GM18907 (cell line): Measurements from ENCODE around the gene ADGRD1.
"Not testable (repeated sequence)": the region's sequence is repeated elsewhere in the genome, so short reads cannot be mapped to it uniquely, and the experiment has no call there.

Source experiments
- ATAC-seq: cut with Tn5 transposase; IDR thresholded peaks from one replicate; pipeline ENCODE4 v1.9.1; 2021; ENCODE audit warnings: mild to moderate bottlenecking, moderate library complexity; ENCODE audit not compliant: unreplicated experiment

ADGRD1 gene

DNA sequence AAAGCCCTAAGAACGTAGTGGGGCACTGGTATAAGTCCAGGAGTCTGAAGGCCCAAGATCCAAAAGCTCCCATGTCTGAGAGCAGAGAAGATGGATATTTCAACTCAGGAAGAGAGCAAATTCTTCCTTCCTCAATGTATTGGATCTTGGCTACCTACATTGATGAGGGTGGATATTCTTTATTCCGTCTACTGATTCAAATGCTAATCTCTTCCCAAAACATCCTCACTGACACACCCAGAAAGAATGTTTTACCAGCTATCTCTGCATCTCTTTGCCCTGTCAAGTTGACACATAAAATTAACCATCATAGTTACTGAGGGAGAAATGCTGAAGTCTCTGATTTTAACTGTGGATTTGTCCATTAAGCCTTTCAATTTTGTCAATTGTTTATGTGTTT lies 16.6 kb upstream of the ADGRD1 start:
- ATAC-seq: no peak

DNA sequence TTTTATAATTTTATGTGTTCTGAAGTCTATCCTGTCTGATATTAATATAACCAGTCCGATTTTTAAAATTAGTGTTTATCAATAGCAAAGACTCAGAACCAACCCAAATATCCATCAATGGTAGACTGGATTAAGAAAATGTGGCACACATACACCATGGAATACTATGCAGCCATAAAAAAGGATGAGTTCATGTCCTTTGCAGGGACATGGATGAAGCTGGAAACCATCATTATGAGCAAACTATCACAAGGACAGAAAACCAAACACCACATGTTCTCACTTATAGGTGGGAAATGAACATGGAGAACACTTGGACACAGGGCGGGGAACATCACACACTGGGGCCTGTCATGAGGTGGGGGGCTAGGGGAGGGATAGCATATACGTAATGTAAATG lies 16.2 kb upstream of the ADGRD1 start:
- ATAC-seq: not testable (repeated sequence)

DNA sequence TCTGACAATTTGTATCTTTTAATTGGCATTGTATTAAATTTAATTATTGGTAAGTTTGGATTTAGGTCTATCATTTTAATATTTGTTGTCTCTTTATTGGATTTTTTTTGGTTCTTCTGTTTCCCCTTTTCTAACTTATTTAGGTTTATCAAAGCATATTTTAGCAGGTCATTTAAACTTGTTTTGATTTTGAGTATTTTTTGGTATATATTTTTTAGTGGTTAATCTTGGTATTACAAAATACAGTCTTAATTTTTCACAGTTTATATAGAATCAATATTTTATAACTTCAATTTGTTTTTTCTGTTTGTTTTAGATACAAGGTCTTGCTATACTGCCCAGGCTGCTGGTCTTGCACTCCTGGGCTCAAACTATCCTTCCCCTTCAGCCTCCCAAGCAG lies 15.5 kb upstream of the ADGRD1 start:
- ATAC-seq: no peak

DNA sequence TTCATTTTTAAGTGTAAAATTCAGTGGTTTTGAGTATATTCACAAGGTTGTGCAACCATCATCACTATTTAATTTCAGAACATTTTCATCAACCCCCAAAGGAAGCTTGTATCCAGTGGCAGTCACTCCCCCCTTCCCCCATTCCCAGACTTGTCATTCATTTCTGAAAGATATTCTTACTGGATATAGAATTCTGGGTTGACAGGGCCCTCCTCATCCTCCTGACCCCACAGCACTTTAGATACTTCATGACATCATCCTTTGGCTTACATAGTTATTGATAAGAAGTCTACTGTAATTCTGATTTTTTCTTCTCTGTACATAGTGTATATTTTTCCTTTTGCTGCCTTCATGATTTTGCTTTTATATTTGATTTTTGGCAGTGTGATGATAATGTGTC lies 8.8 kb upstream of the ADGRD1 start:
- no peak for ATAC-seq

DNA sequence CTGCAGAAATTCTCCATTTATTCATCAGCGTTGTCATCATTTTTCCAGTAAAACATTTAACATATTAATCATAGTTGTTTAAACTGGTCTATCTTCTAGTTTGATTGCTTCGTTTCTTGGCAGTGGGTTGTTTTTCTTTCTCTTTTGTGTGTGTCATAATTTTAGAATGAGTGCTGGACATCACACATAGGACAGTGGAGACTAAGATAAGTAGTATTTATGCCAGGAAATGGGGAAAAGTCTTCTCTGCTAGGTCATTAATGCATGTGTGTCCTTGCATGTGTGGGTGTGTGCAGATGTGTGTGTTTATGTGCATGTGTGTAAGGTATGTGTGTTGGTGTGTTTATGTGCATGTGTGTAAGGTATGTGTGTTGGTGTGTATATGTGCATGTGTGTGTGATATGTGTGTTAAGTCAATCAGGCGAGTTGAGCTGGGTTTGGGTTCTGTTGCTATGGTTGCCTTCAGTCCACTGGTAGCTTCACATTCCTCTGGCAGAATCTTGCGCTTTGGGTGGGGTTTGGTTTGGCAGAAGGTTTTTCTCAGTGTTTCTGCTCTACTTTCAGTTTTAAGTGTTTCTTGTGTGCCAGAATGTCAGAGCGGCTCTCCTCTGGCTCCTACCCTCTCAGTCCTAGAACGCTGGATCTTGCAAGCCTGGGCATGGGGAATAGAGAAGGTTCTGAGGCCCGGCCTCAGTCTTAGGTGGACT lies 7.8 kb upstream of the ADGRD1 start:
- ATAC-seq: no peak

DNA sequence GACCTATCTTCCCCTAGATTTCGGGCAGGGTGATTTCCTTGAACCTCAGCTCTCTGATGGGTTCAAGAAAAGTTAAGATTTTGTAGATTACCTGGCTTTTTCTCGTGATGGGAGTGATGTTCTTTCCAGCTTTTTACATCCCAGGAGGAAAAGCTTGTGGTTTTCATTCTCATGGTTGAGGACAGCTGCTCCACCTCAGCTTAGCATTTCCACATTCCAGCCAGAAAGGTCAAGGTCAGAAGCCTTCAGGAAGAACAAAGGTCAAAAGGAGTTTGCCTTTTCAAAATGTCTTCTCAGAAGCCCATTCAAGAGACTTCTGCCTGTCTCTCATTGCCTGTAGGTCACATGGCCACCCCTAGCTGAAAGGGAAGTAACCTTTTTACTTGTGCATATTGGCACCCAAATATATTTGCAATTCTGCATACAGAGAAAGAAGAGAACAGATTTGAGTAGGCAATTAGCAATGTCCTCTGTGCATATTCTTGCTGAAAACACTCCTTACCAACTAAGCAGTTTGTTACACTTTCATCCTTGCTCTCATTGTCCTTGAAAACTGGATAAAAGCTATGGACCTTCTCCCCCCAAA lies 6.6 kb upstream of the ADGRD1 start:
- ATAC-seq: no peak

DNA sequence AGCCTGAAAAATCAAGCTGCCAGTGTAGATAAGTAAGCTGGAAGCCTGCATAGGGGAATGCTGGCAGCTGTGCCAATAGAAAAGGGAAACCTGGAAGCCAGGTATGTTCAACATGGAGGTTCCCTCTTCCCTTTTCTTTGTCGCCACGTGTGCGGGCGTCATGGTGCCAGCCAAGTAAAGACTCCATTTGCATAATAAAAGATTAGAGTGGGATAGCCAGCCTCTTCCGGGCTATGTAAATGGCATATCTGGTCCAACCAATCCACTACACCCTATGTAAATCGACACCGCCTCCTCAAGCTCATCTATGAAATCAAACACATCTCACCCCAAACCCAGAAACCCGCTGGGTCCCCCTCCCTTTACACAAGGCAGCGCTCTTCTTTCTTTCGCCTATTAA lies 5.6 kb upstream of the ADGRD1 start:
- no peak for ATAC-seq

DNA sequence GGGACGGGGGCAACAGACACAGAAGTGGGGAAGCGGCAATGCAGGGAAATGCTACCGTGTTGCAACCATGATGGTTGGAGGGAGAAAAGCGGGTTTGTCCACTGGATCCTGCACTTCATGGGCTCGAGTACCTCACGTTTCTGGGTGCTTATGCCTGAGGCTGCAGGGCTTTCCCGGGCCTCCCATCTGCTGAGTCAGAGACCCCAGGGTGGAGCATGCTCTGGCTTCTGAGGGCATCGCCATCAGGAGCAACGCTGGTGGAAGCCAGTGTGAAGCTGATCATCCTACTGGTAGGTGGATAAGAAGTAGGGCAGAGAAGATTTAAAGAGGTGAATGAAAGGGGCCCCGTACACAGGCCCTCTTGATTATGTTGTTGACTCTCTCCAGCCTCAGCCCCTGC lies 5.0 kb upstream of the ADGRD1 start:
- no peak for ATAC-seq

DNA sequence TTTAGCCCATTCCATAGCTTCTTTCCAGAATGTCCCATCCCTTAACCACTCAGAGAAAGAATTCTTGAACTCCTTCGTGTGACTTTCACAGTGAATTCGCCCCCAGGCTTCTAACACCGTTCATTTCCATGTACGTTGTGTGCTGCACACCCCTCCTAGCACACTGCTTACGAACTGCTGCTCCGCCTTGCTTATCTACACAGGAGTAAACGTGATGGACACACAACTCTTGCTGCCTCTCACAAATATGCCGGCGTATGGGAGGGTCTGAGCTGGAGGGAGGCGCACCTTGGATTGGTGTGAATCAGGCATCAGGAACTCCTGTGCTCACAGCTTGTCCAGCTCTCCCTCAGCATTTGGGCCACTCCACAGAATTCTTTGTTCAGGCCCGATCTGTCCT lies 3.9 kb upstream of the ADGRD1 start:
- no peak for ATAC-seq

DNA sequence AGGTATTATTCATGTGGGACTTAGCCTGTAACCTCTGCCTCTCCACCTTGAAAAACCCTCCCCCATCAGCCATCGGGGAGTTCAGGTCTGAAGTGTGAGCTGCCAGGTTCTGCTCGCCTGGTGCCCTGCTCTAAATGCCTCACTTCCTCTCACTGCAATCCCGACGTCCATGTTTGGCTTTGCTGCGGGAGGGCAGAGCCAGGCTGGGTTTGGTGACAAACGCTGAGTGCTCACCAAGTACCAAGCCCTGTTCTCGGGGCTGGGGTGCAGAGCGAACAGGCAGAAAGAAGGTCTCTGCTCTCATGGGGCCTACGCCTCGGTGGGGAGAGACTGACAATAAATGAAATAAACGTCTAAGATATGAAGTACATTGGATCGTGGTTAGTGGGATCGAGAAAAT lies 2.1 kb upstream of the ADGRD1 start:
- ATAC-seq: no peak

DNA sequence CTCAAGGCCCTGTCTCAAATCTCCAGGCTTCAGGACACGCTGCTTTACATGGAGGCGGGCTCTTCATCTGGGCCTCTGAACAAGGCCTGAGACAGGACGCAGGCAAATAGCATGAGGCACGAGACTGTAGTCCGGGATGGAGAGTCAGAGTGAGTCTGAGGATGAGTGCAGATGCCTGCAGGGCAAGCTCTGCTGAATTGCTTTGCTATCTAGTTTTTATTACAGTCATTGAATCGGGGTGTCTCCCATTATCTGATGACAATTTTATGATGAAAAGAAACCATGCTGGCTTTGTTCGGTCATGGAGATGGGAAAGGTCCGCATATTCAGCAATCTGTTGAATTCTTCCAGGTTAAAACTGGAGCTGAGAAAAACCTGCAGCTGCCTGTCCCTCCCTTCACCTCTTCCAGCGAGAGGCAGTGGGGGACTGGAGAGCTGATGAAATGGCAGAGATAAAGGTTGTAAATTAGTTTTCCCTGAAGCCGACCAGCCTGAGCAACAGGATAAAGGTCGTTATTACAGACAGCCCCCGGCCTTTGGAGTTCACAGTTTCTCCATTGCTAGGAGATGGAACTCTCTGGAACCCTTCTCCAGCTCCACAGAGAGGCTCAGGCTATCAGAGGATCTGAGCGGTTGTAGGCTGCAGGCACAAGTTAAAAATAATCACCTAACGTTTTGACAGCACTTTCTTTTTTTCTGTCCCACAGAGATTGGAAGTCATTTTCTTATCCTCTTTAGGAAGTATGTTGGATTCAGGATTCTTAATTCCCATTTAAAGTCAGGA lies 1.3 kb upstream of the ADGRD1 start:
- ATAC-seq: no peak

DNA sequence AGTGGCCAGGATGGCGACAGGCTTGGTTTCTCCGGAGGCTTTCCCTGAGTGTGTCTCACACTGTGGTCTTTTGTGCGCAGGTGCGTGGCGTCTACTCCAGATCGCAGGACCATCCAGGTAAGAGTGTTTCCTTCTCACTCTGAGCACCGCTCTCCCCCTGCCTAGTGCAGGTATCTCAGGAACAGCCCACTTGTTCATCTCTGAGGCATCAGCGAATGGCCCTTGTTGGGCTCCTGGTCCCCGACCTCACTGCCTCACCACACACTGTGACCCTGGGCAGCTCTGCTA lies 781 bp downstream of the ADGRD1 start:
- ATAC-seq: no peak

DNA sequence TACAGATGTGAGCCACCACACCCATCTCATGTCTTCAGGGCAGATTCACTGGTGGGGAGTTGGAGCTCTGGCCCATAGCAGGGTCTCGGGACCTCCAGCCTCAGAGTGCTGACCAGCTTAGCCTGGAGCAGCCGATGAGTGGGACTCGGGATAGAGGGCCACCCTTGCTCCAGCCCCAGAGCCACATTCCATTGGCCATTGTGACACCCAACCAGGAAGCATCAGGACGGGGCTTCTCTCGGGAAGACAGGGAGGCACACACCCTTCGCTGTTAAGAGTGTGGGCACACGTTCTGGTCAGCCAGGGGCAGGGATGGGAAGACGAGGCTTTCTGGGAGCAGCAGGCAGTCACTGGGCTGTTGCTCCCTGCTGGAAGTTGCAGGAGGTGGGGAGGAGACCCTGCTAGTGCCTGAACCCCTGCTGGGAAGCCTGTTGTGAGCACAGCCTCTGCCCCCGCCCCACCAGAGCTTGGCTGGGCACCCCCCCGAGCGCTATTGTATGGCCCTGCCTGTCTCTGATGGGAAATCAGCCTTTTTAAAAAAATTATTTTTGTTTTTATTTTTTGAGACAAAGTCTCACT lies 1.6 kb downstream of the ADGRD1 start:
- no peak for ATAC-seq

DNA sequence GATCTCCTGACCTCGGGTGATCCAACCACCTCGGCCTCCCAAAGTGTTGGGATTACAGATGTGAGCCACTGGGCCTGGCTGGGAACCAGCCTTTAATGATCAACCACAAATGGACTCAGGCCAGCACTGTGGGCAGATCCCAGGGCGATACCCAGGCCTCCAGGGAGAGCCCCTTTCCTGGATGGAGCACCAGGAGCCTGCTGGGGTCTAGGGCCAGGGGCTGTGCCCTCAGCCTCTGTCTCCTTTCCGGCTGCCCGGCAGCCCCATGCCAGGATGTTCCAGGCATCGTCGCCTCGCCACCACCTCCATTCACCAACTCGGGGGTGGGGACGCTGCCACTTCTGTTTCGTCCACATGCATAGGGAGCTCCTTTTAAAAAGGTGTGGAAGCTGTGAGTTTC lies 2.3 kb downstream of the ADGRD1 start:
- no peak for ATAC-seq

DNA sequence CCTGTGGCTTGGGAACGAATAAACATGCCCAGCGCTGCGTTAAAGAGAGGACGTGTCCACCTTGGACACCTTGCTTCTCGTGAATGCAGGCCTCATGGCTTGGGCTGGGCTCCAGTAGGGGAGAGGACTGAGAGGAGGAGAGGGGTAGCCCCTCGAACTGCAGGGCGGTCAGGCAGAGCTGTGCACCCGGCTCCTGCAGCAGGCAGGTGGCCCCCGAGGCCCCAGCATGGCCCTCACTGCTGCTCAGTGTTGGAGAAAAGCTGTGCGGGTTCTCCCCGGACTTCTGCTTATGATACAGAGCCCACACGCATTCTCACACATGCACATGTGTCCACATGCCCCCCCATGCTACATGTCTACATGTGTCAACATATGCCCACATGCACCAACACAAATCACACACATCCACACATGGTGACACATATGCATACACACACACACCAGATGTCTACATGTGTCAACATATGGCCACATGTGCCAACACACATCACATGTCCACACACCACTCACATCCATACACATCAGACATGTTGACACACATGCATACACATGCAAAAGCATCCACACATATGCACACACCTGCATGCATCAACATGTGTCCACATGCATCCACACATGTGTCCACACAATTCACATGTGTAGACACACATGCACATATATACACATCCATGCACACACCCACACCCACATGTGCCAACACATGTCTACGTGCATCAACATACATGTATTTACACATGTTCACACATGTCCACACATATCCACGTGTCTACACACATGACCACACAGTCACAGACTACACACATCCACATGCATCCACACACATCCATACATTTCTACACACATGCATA lies 3.0 kb downstream of the ADGRD1 start:
- ATAC-seq: no peak

DNA sequence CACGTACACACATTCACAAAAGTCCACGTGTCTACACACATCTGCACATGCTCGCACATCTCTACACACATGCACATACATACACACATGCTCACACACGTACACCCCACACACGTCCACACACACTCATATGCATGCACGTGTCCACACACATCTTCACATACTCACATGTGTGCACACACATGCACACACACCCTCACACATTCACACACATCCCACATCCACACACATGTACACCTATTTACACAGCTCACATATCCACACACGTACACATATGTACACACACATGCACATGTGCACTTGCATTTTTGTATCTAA lies 3.6 kb downstream of the ADGRD1 start:
- no peak for ATAC-seq

DNA sequence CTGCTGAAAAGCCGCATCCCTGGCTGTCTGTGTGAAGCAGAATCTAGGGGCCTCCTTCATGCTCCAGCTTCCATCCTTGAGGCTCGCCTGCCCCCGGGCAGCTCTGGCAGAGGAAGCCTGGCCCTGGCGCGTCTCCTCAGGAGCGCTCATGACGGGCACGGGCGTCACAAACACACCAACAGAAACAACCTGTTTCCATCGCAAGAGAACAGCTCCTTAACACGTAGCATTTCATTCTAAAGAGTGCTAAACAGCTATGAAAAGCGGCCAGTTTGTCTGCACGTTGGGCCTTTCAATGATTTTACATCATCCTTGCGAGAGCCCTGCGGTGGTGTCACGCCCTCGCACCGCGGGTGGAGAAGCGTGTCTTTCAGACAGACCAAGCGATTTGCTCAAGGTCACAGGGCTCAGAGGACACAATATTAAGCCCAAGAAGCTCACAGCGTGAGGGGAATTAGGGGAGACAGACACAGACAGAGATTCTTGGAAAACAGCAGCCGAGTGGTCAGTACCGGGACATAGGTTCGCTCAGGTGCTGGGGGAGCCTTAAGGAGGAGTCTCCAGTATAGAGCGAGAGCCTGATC lies 4.9 kb downstream of the ADGRD1 start:
- no peak for ATAC-seq

DNA sequence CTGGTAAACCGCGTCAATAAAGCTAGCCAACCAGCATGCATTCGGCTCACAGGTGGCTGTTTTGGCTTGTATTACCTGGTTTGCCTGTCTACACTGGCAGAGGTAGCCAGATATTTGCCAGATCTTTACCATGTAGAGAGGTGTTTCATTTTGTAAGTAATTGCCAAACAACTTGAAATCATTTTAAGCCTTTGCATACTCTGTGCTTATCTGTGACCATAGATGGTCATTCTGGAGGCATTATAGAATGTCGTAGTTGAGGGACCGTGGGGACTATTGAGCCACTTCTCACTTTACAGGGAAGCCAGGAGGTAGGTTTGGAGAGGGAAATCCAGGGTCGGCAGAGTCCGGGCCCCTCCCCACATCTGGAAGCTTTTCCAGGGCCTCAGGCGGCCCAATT lies 5.9 kb downstream of the ADGRD1 start:
- no peak for ATAC-seq

DNA sequence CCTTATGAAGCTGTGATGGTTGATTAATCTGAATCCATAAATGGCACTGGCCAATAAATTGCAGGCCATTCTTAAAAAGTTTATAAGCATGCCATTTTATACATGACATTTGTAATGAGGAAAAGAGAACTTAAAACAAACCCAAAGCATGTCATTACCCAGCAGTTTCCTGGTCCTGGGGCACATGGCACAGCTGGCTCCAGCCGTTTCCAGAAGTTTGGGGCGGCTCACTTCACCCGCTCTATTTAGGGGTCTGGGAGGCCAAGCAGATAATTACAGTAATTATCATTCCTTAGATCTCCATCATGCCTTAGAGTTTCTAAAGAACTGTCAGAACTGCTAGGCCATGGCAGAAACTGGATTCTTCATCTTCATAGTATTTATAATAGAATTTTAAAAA lies 6.4 kb downstream of the ADGRD1 start:
- no peak for ATAC-seq

DNA sequence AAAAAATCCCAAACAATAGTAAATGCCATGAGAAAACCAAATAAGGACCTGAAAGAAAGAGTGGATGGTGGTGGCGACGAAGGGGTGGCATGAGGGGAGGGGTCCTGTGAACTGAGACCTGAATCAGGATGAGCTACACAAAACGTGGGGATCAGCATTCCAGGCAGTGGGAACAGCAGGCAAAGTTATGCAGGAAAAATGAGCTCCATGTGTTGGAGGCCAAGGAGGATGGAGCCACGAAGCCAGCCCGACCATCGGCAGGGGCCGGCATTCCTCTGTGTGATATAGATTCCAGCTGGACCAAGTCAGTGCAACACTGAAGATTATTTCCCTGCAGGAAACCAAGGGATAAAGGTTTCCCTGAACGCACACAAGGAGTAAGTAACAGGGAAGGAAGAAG lies 7.1 kb downstream of the ADGRD1 start:
- ATAC-seq: no peak

DNA sequence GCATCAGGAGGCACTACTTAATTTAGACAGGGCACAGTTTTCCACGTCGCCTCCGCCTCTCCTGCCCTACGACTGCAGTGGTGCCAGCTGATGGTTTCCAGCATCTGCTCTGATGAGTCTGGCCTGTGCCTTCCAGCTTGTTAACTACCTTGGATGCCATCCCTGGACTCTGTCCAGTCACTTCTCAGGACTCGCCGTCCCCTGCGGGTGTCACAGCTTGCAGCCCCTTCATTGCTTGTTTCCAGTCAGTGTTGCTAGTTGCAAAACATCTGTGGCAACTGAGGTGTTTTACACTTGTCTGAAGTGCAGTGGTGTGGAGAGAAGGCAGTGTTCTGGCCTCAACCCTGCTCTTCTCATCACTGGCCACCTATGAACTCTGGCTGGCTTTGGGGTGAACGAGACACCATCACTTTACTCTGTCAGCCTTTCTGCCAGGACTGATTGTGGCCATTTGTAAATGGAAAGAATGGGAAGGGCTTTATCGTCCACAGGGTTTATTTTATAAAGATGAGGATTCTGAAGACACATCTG lies 8.3 kb downstream of the ADGRD1 start:
- no peak for ATAC-seq
